Fibroblast of pulmonary artery (primary cell): ENCODE results near the gene KIZ.

Source experiments
- DNase-seq: peaks from one replicate; pipeline ENCODE4 v3.0.0-alpha.2; 2010; ENCODE audit warnings: low read depth
- H3K4me3 ChIP-seq: replicated peaks from 2 replicates; pipeline ENCODE4 v1.5.1; 2011; ENCODE audit warnings: low read depth, mild to moderate bottlenecking, control low read depth, low read length, moderate library complexity
- TF ChIP-seq, protein P1 (sequence below): IDR thresholded peaks from 2 replicates; pipeline ENCODE4 v1.5.1; 2011; ENCODE audit warnings: mild to moderate bottlenecking, control low read depth, low read length, inconsistent platforms; ENCODE audit errors: missing control alignments

The KIZ gene

DNA sequence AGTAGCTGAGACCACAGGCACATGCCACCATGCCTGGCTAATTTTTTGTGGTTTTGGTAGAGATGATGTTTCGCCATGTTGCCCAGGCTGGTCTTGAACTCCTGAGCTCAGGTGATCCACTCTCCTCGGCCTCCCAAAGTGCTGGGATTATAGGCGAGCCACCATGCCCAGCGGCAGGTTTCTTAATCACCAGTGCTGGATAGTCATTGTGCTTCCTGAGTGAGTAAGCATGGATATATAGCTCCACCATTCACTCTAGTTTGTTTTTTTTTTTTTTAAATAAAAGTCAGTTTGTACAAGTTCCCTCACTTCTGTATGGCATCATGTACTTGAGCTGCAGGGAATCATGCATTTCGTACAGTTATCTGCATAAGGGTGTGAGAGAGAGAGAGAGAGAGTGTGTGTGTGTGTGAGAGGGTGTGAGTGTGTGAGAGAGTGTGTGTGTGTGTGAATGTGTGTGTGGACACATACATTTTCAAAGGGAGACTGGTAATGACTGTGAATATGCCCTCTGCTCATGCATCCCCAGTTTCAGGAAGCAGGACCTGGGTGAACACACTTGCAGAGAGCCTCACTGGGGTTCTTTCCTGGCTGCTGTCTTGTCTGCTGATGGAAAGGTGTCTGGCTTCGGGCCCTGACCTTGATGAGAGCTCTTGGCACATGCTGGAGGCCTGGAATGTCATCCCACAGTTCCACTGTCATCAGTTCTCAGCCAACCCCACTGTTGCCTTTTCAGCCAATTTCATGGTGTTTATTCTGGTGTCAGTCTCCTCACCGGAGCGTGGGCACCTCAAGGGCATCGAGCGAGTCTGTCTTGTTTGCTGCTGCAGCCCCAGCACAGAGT, 112.3 kb downstream of the KIZ start:
- TF ChIP-seq, protein P1, sequence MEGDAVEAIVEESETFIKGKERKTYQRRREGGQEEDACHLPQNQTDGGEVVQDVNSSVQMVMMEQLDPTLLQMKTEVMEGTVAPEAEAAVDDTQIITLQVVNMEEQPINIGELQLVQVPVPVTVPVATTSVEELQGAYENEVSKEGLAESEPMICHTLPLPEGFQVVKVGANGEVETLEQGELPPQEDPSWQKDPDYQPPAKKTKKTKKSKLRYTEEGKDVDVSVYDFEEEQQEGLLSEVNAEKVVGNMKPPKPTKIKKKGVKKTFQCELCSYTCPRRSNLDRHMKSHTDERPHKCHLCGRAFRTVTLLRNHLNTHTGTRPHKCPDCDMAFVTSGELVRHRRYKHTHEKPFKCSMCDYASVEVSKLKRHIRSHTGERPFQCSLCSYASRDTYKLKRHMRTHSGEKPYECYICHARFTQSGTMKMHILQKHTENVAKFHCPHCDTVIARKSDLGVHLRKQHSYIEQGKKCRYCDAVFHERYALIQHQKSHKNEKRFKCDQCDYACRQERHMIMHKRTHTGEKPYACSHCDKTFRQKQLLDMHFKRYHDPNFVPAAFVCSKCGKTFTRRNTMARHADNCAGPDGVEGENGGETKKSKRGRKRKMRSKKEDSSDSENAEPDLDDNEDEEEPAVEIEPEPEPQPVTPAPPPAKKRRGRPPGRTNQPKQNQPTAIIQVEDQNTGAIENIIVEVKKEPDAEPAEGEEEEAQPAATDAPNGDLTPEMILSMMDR = no peak
- H3K4me3 ChIP-seq = no peak overlapping the region
- no peak for DNase-seq

DNA sequence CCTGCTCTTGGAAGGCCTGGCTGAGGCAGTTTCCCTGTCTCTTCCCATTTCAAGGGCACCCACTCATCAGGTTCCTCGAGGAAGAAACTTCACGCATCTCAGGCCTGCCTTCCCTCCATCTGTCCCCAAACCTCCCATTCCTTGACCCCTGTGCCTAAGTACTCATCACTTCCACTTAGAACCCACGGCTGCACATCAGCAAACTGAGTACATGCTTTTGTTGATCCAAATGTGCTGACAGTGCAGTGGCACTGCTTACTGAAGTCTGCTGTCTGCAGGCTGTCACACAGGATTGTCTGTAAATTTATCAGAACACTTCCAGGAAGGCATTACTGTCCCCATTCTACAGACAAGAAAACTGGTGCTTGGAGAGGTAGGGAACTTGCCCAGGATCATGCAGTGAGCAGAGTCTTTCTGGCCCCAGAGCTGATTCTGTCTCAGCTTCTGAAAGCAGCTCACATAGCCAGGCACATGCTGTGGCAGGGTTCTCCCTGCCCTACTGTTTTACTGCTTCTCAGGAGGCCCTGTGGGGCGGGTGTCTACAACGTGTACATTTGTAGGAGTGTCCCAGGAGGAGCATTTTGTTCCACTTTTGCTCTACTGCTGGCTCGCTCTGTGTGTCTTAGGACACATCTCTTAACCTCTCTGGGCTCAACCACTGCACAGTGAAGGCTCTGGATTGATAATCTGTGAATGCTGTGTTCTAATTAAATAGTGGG, 113.1 kb downstream of the KIZ start:
- TF ChIP-seq, protein P1 = no peak
- no peak overlapping the region for H3K4me3 ChIP-seq
- DNase-seq = no peak

DNA sequence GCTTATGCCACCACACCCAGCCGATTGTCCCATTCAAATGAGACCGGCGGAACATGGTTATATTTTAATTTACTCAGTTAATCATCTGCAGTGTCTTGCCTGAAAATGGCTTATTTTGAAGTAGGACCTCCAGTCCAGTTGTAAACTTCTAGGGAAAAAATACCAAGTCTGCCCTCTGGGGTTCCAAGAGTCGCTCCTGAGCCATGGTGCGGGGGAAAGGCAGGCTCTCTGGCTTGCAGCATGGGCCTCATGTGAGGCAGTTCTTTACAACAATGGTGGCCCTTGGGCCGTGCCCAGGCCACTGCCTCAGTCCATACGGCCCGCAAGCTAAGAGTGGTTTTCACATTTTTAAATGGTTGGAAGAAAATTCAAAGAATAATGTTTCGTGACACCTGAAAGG, 114.5 kb downstream of the KIZ start:
- TF ChIP-seq, protein P1 = no peak
- H3K4me3 ChIP-seq = no peak overlapping the region

DNA sequence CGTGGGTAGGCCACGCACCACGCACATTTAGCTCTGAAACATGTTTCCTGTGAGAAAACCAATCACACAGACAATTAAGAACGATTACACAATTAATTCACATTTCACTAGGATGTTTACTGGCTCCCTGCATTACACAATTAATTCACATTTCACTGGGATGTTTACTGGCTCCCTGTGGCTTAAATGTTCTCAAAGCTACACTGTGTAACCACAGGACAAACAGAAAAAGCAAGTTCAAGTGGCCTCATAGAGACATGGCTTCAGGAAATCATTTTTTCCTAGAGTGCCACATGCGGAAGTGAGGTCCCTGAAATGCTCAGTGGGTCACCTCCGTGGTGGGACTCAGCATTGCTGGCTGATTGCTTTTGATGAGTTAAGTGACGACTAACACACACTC, 115.5 kb downstream of the KIZ start:
- TF ChIP-seq, protein P1 = no peak
- DNase-seq = no peak
- no peak overlapping the region for H3K4me3 ChIP-seq

More for the DNA sequence above, 114.5 kb downstream of the KIZ start:
- no peak for DNase-seq

DNA sequence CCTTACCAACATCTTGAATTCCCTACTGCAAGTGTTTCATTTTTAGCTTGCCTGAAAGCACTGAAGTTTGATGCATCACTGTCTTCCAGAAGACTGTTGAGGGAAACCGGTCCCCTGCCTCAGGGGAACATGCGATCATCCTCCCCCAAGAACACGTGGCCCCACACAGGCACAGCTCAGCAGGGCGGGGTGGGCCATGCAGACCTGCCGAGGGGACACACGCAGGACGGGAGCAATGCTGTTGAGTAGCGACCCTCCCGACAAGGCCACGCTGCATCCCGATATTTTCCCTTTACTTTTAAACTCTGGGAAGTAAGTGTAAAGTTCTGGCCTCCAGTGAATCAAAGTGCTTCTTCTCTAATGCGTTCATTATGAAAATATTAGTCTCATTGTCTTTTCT, 117.9 kb downstream of the KIZ start:
- TF ChIP-seq, protein P1 = no peak
- DNase-seq = no peak
- H3K4me3 ChIP-seq = no peak overlapping the region

DNA sequence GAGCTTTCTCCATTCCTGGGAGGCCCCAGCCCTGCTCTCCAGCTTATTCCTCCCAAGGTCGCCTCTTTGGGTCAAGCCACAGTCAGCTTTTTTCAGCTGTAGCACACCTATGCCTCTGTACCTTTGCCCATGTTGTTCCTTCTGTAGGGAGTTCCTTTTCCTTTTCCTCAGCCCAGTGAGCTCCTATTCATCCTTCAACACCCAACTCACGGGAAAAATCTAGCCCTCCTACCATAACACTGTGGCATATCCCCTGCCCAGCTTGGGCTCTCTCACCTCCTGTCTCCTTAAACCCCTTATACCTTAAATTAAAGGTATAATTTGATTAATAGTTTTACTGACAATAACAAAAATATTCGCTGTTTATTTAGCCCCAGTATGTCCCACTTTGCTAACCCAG, 118.9 kb downstream of the KIZ start:
- no peak for DNase-seq
- TF ChIP-seq, protein P1 = no peak
- no peak overlapping the region for H3K4me3 ChIP-seq
